Measurements from ENCODE around the gene PTPN1. TPM values are rescaled to one million over a fixed set of nuclear protein-coding genes. Genes with fewer than 3 reads are reported as not detected.

The PTPN1 gene
- total RNA-seq, 1 experiment from 2014 or later: 65.2 TPM

DNA sequence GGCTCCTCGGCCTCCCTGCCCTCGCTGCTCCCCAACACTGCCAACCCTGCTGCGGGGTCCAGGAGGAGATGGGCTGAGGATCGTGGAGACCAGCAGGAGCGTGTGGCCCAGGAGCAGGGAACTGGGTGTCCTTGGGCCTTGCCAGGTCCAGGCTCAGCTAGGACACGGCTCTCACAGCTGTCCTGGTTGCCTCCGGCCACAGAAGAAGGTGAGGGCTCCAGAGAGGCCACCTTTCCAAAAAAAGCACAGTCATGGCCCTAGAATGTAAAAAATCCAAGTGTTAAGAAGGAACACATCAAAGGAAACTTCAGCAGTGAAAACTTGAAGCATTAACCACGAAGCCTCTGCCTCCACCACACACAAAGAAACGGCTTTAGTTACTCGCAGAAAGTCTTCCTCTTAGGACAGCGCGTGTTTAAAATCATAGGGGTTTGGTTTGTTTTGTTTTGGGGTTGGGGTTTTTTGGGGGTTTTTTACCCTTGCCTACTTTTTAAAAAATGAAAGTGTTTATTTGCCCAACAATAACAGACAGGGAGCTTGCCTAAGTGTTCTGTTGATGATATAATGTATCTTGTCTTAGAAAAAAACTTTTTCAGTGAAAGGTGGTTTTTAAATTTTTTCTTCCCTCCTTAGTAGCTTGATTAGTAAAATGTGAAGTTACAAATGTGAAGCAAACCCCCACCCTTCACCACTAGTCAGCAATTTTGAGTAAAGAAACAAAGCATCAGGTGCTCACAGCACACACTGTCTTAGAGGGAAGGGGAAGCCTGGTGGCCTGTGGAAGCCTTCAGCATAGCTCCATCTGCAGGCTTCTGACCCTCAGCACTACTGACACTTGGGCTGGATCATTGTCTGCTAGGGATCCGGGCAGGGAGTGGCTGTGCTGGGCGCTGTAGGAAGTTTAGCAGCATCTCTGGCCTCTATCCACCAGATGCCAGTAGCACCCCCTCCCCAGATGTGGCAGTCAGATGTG, 60.0 kb downstream of the PTPN1 start:
- Mint-ChIP-seq H3K4me3 (ENCODE audit: unreplicated experiment) (no peak overlapping the region), H3K4me1 (ENCODE audit: low read depth, unreplicated experiment) (peaks cover 7% of the 10 kb centered on the region), H3K27ac (ENCODE audit: unreplicated experiment) (no peak overlapping the region), H3K27me3 (ENCODE audit: insufficient read depth, unreplicated experiment) (no peaks in the 10 kb centered on the region), H3K9me3 (ENCODE audit: unreplicated experiment) (no peaks in the 10 kb centered on the region), H3K36me3 (ENCODE audit: insufficient read depth, unreplicated experiment) (peaks cover 43% of the 10 kb centered on the region)
- TF ChIP-seq CTCF (IDR thresholded peaks at IDR 0.05; ENCODE audit: insufficient read depth in 1 of 2, low read depth in 1 of 2, low read length in 1 of 2, severe bottlenecking in 1 of 2, unreplicated experiment in 1 of 2): peak; percentile 53 to 67
- Histone ChIP-seq H3K27me3 (replicated peaks; ENCODE audit: control insufficient read depth, insufficient read depth, low read length) (no peaks in the 10 kb centered on the region), H3K4me3 (ENCODE audit: low read depth, low read length) (no peak overlapping the region), H3K9me3 (no peaks in the 10 kb centered on the region), H3K36me3 (ENCODE audit: control insufficient read depth, insufficient read depth, low read length) (peaks cover 5% of the 10 kb centered on the region), H3K4me1 (peaks cover 6% of the 10 kb centered on the region; the same call in 1 of the 2 replicates)
- POLR2A ChIA-PET: interaction anchor here (0.6 to 0.7 kb wide), 2 partner anchors 16 to 60 kb away, joined by 3 read pairs; partner anchors contain the start of gene PTPN1
- DNase-seq: peak in 1 of 2 experiments; percentile 65
- intact Hi-C loops (cut with micrococcal nuclease; ENCODE audit: unreplicated experiment): no loop called here
- CTCF ChIA-PET: interaction anchor here (0.5 to 1.4 kb wide), 11 partner anchors 9 to 382 kb away, joined by 3 to 15 read pairs (median 4); partner anchors contain the start of gene PTPN1
- no TSS peak for BruUV-seq (replicated peaks)

DNA sequence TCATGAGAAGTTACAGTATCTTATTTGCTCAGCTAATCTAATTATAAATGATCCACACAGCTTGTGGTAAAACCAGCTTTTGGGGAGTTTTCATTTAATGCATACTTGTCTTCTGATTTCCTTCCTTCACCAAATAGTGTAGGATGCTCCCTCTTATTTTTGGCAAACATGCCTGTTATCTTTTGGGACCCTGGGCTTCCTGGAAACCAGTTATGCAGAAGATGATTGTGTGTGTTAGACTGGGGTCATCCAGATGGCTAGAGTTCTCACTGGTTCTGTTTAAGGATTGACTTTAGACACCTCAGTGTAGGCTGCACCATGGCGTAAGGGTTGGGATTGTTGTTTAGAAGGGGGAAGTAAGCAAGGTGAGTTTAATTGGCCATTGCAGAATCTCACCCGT, 61.3 kb downstream of the PTPN1 start:
- H3K27me3 Mint-ChIP-seq (ENCODE audit: insufficient read depth, unreplicated experiment): no peaks in the 10 kb centered on the region
- POLR2A ChIA-PET: no interaction called here
- Histone ChIP-seq H3K27me3 (replicated peaks; ENCODE audit: control insufficient read depth, insufficient read depth, low read length) (no peaks in the 10 kb centered on the region), H3K4me3 (ENCODE audit: low read depth, low read length) (no peak overlapping the region), H3K36me3 (ENCODE audit: control insufficient read depth, insufficient read depth, low read length) (peaks cover 3% of the 10 kb centered on the region), H3K9me3 (no peaks in the 10 kb centered on the region), H3K4me1 (peaks cover 6% of the 10 kb centered on the region; the same call in 1 of the 2 replicates)
- H3K36me3 Mint-ChIP-seq (ENCODE audit: insufficient read depth, unreplicated experiment): peaks cover 53% of the 10 kb centered on the region
- no peak overlapping the region for H3K27ac Mint-ChIP-seq (ENCODE audit: unreplicated experiment)
- no peaks in the 10 kb centered on the region for H3K9me3 Mint-ChIP-seq (ENCODE audit: unreplicated experiment)
- CTCF ChIA-PET: no interaction called here
- TF ChIP-seq CTCF (IDR thresholded peaks at IDR 0.05; ENCODE audit: insufficient read depth in 1 of 2, low read depth in 1 of 2, low read length in 1 of 2, severe bottlenecking in 1 of 2, unreplicated experiment in 1 of 2): no peak
- H3K4me1 Mint-ChIP-seq (ENCODE audit: low read depth, unreplicated experiment): peaks cover 7% of the 10 kb centered on the region
- intact Hi-C loops (cut with micrococcal nuclease; ENCODE audit: unreplicated experiment): no loop called here
- DNase-seq: no peak
- H3K4me3 Mint-ChIP-seq (ENCODE audit: unreplicated experiment): no peak overlapping the region
- BruUV-seq (replicated peaks): no TSS peak

DNA sequence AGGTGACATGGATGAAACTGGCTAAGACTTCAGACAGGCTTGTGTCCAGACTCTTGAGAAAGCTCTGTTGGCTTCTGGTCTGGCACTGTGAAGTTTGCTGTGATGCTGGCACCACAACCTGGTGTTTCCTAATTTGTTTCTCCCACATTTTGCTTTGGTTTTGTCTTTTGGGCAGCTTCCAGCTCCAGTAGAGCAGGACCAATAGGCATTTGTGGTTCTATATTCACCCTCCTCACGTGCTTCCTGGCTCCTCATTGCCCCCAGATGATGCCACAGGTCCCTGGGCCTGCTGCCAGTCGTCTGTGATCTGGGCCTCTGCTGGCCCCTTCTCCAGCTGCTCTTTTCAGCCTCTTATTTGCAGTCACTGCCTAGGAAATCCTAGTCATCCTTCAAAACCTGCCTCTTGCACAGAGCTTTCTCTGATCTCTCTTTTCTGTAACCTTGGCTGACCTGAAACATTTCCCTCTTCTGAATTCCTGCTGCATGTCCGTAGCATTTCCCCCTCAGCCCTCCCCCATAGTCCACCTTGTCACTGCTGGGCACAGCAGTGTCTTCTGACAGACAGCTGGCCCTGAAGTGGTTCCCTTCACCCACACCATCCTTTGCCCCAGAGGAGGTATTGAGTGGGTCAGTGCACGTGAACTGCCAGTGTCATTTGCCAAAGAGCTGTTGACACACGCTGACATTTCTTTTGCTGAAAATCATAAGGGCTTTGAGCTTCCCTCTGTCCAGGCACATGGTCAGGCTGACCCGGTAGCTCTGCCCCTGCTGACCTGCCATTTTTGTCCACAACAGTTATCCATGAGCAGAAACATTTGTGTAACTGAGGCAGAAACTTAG, 63.0 kb downstream of the PTPN1 start:
- Mint-ChIP-seq H3K4me1 (ENCODE audit: low read depth, unreplicated experiment) (peaks cover 7% of the 10 kb centered on the region), H3K27me3 (ENCODE audit: insufficient read depth, unreplicated experiment) (no peaks in the 10 kb centered on the region), H3K27ac (ENCODE audit: unreplicated experiment) (no peak overlapping the region), H3K9me3 (ENCODE audit: unreplicated experiment) (no peaks in the 10 kb centered on the region), H3K36me3 (ENCODE audit: insufficient read depth, unreplicated experiment) (peaks cover 55% of the 10 kb centered on the region), H3K4me3 (ENCODE audit: unreplicated experiment) (no peak overlapping the region)
- H3K9me3 ChIP-seq: no peaks in the 10 kb centered on the region
- no peak for TF ChIP-seq CTCF (IDR thresholded peaks at IDR 0.05; ENCODE audit: insufficient read depth in 1 of 2, low read depth in 1 of 2, low read length in 1 of 2, severe bottlenecking in 1 of 2, unreplicated experiment in 1 of 2)
- intact Hi-C loops (cut with micrococcal nuclease; ENCODE audit: unreplicated experiment): no loop called here
- no peak for DNase-seq
- H3K4me1 ChIP-seq: peaks cover 6% of the 10 kb centered on the region; the same call in 1 of the 2 replicates
- BruUV-seq (replicated peaks): no TSS peak
- ChIA-PET POLR2A (no interaction called here), CTCF (interaction anchor here (0.7 to 3.3 kb wide), 6 partner anchors 21 to 343 kb away, joined by 3 to 20 read pairs (median 4); no protein-coding TSS in a partner anchor)
- H3K36me3 ChIP-seq (ENCODE audit: control insufficient read depth, insufficient read depth, low read length): peaks cover 2% of the 10 kb centered on the region
- H3K4me3 ChIP-seq (ENCODE audit: low read depth, low read length): no peak overlapping the region
- H3K27me3 ChIP-seq (replicated peaks; ENCODE audit: control insufficient read depth, insufficient read depth, low read length): no peaks in the 10 kb centered on the region

Data from Caco-2 (cell line).